NCI-H748 (cell line): Measurements from ENCODE around the gene NENF.
A peak's percentile ranks its signal among the peaks of the same experiment; 100 is the strongest.
"Not testable (repeated sequence)": the region's sequence is repeated elsewhere in the genome, so short reads cannot be mapped to it uniquely, and the experiment has no call there.

ENCODE experiments used
- DNase-seq: peaks from one replicate; lab custom pipeline; 2025; ENCODE audit not compliant: unreplicated experiment; lab: John Stamatoyannopoulos, UW

NENF gene

GRCh38 chr1:212432661-212433576 lies at the start of gene NENF:
Gene NENF (plus strand): TSS chr1:212432920. CDS start chr1:212432944, 24 bp downstream.
- DNase-seq: peak; percentile 81

- no peak for DNase-seq
These were observed 46.7 kb upstream of the NENF start for GRCh38 chr1:212386029-212386428.

GRCh38 chr1:212388985-212389716 lies 43.6 kb upstream of the NENF start:
- no peak for DNase-seq

- not testable (repeated sequence) for DNase-seq
These were observed 36.9 kb upstream of the NENF start for GRCh38 chr1:212395678-212396437.

GRCh38 chr1:212396638-212397037 lies 36.1 kb upstream of the NENF start:
- DNase-seq: no peak

GRCh38 chr1:212397171-212397570 lies 35.5 kb upstream of the NENF start:
- no peak for DNase-seq

- no peak for DNase-seq
These were observed 31.7 kb upstream of the NENF start for GRCh38 chr1:212401042-212401441.

- no peak for DNase-seq
These were observed 30.7 kb upstream of the NENF start for GRCh38 chr1:212401838-212402582.

GRCh38 chr1:212402666-212403321 lies 29.9 kb upstream of the NENF start:
- DNase-seq: no peak

- no peak for DNase-seq
These were observed 22.4 kb upstream of the NENF start for GRCh38 chr1:212410231-212410820.

- no peak for DNase-seq
These were observed 20.3 kb upstream of the NENF start for GRCh38 chr1:212412374-212412773.

GRCh38 chr1:212413902-212414327 lies 18.8 kb upstream of the NENF start:
- peak; percentile 29 for DNase-seq

GRCh38 chr1:212414328-212415106 lies 18.2 kb upstream of the NENF start, which contains the start of gene PACC1:
Gene PACC1 (minus strand): TSS chr1:212414886. CDS start chr1:212414757, 129 bp downstream.
- peak; percentile 90 for DNase-seq

GRCh38 chr1:212415107-212415841 lies 17.4 kb upstream of the NENF start:
- no peak for DNase-seq

GRCh38 chr1:212421165-212421564 lies 11.6 kb upstream of the NENF start:
- no peak for DNase-seq

- DNase-seq: no peak
These were observed 8.8 kb upstream of the NENF start for GRCh38 chr1:212423879-212424278.

- DNase-seq: no peak
These were observed 4.2 kb upstream of the NENF start for GRCh38 chr1:212428496-212428895.

GRCh38 chr1:212430416-212430815 lies 2.3 kb upstream of the NENF start:
- DNase-seq: no peak
